ENCODE data around the gene MATCAP1. TPM values are rescaled to one million over a fixed set of nuclear protein-coding genes. Genes with fewer than 3 reads are reported as not detected.

MATCAP1 gene
- polyA plus RNA-seq, 1 donor from 2014 or later = 323 TPM

DNA sequence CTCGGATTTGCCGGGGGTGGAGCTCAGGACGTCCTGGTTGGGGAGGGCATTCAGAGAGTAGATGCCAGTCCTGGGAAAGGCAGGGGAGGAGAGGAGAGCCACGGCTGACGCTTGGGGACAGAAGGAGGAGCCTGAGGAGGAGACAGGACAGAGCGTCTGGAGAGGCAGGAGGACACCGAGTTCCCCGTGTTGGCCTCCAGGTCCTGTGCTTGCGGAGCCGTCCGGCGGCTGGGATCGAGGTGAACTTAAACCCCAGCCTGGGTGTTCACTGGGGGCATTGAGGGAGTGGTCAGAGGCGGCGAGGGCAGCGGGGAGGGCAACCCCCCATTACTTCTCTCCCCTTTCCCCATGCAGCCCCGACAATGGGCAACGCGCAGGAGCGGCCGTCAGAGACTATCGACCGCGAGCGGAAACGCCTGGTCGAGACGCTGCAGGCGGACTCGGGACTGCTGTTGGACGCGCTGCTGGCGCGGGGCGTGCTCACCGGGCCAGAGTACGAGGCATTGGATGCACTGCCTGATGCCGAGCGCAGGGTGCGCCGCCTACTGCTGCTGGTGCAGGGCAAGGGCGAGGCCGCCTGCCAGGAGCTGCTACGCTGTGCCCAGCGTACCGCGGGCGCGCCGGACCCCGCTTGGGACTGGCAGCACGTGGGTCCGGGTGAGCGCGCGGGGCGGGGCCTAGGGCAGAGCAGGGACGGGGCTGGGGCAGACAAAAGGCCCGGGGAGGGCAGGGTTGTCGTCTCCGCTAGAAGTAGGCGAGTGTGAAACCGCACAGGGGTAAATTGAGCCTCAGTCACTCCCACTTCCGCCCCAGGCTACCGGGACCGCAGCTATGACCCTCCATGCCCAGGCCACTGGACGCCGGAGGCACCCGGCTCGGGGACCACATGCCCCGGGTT lies 9.7 kb downstream of the MATCAP1 start:
- TF ChIP-seq RAD21 (conservative IDR thresholded peaks at IDR 0.05) = no peak
- TF ChIP-seq SMC3 (conservative IDR thresholded peaks at IDR 0.05; ENCODE audit: poor library complexity) = peak; percentile 23
- TF ChIP-seq EP300 (conservative IDR thresholded peaks at IDR 0.05; ENCODE audit: poor library complexity, severe bottlenecking) = no peak
- no peak for TF ChIP-seq POLR2AphosphoS5 (IDR thresholded peaks at IDR 0.05)
- TF ChIP-seq, protein P1, sequence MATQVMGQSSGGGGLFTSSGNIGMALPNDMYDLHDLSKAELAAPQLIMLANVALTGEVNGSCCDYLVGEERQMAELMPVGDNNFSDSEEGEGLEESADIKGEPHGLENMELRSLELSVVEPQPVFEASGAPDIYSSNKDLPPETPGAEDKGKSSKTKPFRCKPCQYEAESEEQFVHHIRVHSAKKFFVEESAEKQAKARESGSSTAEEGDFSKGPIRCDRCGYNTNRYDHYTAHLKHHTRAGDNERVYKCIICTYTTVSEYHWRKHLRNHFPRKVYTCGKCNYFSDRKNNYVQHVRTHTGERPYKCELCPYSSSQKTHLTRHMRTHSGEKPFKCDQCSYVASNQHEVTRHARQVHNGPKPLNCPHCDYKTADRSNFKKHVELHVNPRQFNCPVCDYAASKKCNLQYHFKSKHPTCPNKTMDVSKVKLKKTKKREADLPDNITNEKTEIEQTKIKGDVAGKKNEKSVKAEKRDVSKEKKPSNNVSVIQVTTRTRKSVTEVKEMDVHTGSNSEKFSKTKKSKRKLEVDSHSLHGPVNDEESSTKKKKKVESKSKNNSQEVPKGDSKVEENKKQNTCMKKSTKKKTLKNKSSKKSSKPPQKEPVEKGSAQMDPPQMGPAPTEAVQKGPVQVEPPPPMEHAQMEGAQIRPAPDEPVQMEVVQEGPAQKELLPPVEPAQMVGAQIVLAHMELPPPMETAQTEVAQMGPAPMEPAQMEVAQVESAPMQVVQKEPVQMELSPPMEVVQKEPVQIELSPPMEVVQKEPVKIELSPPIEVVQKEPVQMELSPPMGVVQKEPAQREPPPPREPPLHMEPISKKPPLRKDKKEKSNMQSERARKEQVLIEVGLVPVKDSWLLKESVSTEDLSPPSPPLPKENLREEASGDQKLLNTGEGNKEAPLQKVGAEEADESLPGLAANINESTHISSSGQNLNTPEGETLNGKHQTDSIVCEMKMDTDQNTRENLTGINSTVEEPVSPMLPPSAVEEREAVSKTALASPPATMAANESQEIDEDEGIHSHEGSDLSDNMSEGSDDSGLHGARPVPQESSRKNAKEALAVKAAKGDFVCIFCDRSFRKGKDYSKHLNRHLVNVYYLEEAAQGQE (IDR thresholded peaks at IDR 0.05; ENCODE audit: borderline replicate concordance) = no peak
- peak; percentile 52 for TF ChIP-seq CTCF (IDR thresholded peaks at IDR 0.05; ENCODE audit: poor library complexity, severe bottlenecking)
- no peak for TF ChIP-seq TAF1 (IDR thresholded peaks at IDR 0.05; ENCODE audit: low read depth)
- TF ChIP-seq MXI1 (conservative IDR thresholded peaks at IDR 0.05; ENCODE audit: poor library complexity, severe bottlenecking) = peak; percentile 30
- TF ChIP-seq EZH2 (IDR thresholded peaks at IDR 0.05; ENCODE audit: borderline replicate concordance, insufficient read depth, low read length, poor library complexity, severe bottlenecking) = no peak
- Histone ChIP-seq H3K27me3 (ENCODE audit: insufficient read depth, low read depth, low read length) (peaks cover 76% of the 10 kb centered on the region), H3K79me2 (replicated peaks; ENCODE audit: insufficient read depth, low read length) (no peaks in the 10 kb centered on the region), H3K4me3 (ENCODE audit: low read length) (peak overlapping the region; percentile 63), H3K9me2 (ENCODE audit: insufficient read depth, low read length) (no peaks in the 10 kb centered on the region), H3K27ac (ENCODE audit: low read length) (no peak overlapping the region), H3K36me3 (ENCODE audit: insufficient read depth, low read length) (no peaks in the 10 kb centered on the region), H4K20me1 (ENCODE audit: insufficient read depth) (peaks cover 20% of the 10 kb centered on the region), H3K9ac (ENCODE audit: low read length) (peak overlapping the region; percentile 38), H2AFZ (ENCODE audit: low read depth, low read length) (no peak overlapping the region), H3K4me2 (ENCODE audit: low read length) (peak overlapping the region; percentile 30), H3K9me3 (ENCODE audit: low read length) (no peaks in the 10 kb centered on the region), H3F3A (ENCODE audit: insufficient read depth, low read length, poor library complexity, severe bottlenecking) (no peaks in the 10 kb centered on the region)

- no peak overlapping the region for H3K27ac ChIP-seq (ENCODE audit: low read length)
- H3K9ac ChIP-seq (ENCODE audit: low read length) = no peak overlapping the region
These were observed 10.4 kb downstream of the MATCAP1 start for GRCh38 chr16:67173323-67173722.

More at GRCh38 chr16:67173323-67173722, 10.4 kb downstream of the MATCAP1 start:
- no peaks in the 10 kb centered on the region for H3F3A ChIP-seq (ENCODE audit: insufficient read depth, low read length, poor library complexity, severe bottlenecking)
- H4K20me1 ChIP-seq (ENCODE audit: insufficient read depth) = peaks cover 19% of the 10 kb centered on the region
- H3K9me3 ChIP-seq (ENCODE audit: low read length) = no peaks in the 10 kb centered on the region
- H3K79me2 ChIP-seq (replicated peaks; ENCODE audit: insufficient read depth, low read length) = no peaks in the 10 kb centered on the region
- peak overlapping the region; percentile 63 for H3K4me3 ChIP-seq (ENCODE audit: low read length)
- H3K36me3 ChIP-seq (ENCODE audit: insufficient read depth, low read length) = no peaks in the 10 kb centered on the region
- peaks cover 76% of the 10 kb centered on the region for H3K27me3 ChIP-seq (ENCODE audit: insufficient read depth, low read depth, low read length)
- no peak overlapping the region for H2AFZ ChIP-seq (ENCODE audit: low read depth, low read length)
- no peak overlapping the region for H3K4me2 ChIP-seq (ENCODE audit: low read length)
- no peaks in the 10 kb centered on the region for H3K9me2 ChIP-seq (ENCODE audit: insufficient read depth, low read length)
- TF ChIP-seq RAD21 (conservative IDR thresholded peaks at IDR 0.05) (no peak), TAF1 (IDR thresholded peaks at IDR 0.05; ENCODE audit: low read depth) (no peak), EP300 (conservative IDR thresholded peaks at IDR 0.05; ENCODE audit: poor library complexity, severe bottlenecking) (no peak), MXI1 (conservative IDR thresholded peaks at IDR 0.05; ENCODE audit: poor library complexity, severe bottlenecking) (no peak), CTCF (IDR thresholded peaks at IDR 0.05; ENCODE audit: poor library complexity, severe bottlenecking) (no peak), POLR2AphosphoS5 (IDR thresholded peaks at IDR 0.05) (no peak), EZH2 (IDR thresholded peaks at IDR 0.05; ENCODE audit: borderline replicate concordance, insufficient read depth, low read length, poor library complexity, severe bottlenecking) (no peak), SMC3 (conservative IDR thresholded peaks at IDR 0.05; ENCODE audit: poor library complexity) (no peak)
- TF ChIP-seq, protein P1 (IDR thresholded peaks at IDR 0.05; ENCODE audit: borderline replicate concordance) = no peak
